HG03095 (cell line): ENCODE data around the gene PCSK4.

Source experiments
- ATAC-seq: cut with Tn5 transposase; IDR thresholded peaks from one replicate; pipeline ENCODE4 v1.9.1; 2021; ENCODE audit warnings: moderate library complexity; ENCODE audit not compliant: unreplicated experiment

PCSK4 gene

DNA sequence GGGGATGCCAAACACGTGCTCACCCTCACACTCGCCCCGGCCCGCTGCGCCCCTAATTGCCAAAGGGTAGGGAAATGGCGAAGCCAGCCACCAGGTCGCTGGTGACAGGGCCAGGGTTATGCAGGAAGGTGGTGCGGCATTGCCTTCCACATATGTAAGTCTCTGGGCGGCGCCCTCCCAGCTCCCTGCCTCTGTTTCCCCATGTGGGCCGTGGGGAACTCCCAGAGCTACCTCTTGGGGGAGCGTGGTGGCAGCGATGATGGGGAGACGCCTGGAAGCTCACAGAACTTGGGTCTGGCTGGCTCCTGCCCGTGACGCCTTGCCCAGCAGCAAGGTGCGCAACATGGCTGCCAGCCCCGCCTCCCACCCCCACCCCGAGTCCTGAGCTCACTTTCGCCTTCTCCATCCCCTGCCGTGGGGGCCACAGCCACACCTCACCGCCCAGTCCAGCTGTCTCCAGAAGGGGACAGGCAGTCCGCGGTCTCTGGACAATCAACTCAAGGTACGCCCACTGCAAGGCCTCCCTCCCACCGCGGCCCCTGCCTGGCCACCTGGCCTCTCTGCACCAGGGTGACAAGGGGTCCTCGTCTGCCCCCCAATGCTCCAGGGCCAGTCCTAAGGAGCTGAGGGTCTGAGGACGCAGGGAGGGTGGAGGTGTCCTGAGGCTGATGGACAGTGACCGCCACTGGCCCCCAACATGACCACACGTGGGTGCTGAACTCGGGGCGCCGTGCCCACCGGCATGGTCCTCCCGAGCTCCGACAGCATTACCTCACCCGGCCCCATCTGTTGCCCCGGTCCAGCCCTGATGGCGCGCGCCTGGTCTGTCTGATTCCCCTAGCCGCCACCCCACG is 17.7 kb downstream of the PCSK4 start:
- ATAC-seq = no peak

DNA sequence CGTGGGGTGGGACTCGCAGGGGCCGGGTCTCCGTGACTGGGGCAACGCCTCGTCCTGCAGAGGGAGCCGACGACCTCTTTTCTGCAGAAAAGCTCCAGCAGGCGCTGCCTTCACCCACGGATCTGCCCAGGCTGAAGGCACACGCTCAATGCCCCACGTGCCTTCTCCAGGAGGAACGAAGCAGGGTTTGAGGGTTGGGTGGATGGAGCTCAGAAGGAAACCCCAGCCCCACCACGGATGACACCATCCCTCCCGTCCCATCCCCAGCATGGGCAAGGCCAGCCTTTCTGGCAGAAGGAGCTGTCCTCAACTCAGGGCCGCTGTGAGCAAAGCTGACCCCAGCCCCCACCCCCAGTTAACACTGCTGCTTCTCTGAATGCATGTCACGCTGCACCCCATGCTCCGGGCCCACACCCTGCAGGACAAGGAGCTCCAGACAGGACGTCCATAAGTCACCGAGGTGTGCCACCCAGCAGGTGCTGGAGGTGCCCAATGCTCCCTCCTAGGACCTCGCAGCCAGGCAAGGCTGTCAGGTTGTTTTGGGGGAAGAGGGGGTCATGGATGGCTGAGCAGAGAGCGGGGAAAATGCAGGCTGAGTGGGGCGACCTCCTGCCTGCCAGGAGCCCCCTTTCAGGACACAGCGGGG is 18.5 kb downstream of the PCSK4 start:
- no peak for ATAC-seq

DNA sequence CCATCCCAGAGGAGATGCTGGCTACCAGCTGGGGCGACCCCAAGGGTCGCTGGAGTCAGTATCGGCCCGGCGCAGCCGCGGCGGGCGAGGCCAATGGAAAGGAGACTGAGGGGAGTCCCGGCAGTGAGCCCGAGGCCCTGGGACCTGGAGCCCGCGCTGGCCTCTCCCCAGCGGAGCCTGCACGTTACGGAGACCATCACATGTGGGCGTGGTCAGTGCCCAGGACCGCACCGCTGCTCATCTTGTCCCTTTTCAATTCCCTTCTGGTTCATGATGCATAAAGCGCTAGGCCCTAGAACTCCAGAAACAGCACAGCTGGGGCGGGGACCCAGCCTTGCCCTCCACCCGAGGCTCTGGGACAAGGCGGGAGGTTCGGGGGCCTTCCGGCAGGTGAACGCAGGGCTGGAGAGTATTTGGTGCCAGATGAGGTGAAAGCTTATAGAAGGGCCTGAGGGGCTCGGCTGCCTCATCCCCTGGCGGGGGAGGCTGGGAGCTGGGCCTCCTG is 19.1 kb downstream of the PCSK4 start:
- no peak for ATAC-seq

DNA sequence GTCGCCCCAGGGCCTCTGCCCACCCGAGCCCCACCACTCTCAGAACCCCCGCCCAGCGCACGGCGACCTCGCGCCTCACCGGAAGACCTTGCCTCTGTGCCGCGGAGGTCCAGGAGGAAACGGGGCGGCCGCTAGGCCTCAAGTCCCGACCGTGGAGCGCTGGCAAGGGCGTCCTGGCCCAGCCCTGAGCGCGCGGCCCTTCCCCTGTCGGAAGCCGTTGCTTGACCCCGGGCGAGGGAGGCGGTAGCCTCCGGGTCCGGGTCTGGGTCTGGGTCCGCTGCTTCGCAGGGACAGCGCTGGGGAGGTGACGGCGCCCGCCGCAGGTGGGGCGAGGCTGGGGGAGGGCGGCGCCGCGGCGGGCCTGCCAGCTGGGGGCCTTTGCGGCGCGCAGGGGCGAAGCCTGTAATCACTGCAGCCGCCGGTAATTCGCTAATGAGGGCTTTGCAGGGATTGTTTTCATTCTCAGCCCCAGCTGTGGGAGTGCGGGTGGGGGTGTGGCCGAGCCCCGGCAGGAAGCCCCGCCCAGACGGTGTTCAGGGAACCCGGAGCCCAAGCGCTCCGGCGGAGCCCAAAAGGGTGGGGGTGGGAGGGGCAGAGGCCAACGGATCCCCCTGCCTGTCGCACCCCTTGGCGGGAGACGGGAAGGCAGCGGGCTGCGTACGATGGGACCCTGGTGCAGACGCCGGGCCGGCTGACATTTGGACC is 19.7 kb downstream of the PCSK4 start:
- ATAC-seq = no peak

DNA sequence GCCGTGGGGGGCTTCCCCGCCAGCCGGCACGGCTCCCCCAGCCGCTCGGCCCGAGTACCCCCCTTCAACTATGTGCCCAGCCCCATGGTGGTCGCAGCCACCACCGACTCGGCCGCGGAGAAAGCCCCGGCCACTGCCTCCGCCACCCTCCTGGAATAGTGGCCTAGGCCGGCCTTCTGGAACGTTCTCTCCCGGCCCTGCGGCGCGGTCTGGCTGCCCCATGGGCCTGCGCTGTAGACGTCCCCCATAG is 20.2 kb downstream of the PCSK4 start:
- ATAC-seq = no peak

DNA sequence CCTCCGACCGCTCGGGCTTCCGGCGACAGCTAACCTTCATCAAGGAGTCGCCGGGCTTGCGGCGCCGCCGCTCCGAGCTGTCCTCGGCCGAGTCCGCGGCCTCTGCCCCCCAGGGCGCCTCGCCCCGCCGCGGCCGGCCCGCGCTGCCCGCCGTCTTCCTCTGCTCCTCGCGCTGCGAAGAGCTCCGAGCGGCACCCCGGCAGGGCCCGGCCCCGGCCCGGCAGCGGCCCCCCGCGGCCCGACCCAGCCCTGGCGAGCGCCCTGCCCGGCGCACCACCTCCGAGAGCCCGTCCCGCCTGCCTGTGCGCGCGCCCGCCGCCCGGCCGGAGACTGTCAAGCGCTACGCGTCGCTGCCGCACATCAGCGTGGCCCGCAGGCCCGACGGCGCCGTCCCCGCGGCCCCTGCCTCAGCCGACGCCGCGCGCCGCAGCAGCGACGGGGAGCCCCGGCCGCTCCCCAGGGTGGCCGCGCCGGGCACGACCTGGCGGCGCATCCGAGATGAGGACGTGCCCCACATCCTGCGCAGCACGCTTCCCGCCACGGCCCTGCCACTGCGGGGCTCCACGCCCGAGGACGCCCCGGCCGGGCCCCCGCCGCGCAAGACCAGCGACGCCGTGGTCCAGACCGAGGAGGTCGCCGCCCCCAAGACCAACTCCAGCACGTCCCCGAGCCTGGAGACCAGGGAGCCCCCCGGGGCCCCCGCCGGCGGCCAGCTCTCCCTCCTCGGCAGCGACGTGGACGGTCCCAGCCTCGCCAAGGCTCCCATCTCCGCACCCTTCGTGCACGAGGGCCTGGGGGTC is 20.7 kb downstream of the PCSK4 start:
- no peak for ATAC-seq

DNA sequence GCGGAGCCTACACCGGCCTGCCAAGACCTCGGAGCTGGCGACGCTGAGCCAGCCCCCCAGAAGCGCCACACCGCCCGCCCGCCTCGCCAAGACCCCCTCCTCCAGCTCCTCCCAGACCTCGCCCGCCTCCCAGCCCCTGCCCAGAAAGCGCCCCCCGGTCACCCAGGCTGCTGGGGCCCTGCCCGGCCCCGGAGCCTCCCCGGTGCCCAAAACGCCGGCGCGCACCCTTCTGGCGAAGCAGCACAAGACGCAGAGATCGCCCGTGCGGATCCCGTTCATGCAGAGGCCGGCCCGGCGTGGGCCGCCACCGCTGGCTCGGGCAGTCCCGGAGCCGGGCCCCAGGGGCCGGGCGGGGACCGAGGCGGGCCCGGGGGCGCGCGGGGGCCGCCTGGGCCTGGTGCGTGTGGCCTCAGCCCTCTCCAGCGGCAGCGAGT is 21.3 kb downstream of the PCSK4 start:
- ATAC-seq = no peak

DNA sequence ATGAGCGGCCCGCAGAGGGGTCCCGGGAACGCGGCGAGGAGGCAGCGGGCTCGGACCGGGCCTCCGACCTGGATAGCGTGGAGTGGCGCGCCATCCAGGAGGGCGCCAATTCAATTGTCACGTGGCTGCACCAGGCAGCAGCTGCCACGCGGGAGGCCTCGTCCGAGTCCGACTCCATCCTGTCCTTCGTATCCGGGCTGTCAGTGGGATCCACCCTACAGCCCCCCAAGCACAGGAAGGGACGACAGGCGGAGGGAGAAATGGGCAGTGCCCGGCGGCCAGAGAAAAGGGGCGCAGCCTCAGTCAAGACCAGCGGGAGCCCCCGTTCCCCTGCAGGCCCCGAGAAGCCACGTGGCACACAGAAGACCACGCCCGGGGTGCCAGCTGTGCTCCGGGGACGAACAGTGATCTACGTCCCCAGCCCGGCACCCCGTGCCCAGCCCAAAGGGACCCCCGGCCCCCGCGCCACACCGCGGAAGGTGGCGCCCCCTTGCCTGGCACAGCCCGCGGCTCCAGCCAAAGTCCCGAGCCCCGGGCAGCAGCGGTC is 21.8 kb downstream of the PCSK4 start:
- no peak for ATAC-seq

DNA sequence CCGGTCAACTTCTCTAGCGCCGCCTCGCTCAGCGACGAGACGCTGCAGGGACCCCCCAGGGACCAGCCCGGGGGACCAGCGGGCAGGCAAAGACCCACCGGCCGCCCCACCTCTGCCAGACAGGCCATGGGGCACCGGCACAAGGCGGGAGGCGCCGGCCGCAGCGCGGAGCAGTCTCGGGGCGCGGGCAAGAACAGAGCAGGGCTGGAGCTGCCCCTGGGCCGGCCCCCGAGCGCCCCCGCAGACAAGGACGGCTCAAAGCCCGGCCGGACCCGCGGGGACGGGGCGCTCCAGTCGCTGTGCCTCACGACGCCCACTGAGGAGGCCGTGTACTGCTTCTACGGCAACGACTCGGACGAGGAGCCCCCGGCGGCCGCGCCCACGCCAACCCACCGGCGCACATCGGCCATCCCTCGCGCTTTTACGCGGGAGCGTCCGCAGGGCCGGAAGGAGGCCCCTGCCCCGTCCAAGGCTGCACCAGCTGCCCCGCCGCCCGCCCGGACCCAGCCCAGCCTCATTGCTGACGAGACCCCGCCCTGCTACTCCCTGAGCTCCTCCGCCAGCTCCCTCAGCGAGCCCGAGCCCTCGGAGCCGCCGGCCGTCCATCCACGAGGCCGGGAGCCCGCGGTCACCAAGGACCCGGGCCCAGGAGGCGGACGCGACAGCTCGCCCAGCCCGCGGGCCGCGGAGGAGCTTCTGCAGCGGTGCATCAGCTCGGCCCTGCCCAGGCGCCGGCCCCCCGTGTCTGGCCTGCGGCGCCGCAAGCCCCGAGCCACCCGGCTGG is 22.5 kb downstream of the PCSK4 start:
- ATAC-seq = no peak

DNA sequence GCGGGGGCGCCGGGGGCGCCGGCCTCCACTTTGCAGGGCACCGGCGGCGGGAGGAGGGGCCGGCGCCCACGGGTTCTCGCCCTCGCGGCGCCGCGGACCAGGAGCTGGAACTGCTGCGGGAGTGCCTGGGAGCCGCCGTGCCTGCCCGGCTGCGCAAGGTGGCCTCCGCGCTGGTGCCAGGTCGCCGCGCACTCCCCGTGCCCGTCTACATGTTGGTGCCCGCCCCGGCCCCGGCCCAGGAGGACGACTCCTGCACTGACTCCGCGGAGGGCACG is 23.0 kb downstream of the PCSK4 start:
- ATAC-seq = no peak

DNA sequence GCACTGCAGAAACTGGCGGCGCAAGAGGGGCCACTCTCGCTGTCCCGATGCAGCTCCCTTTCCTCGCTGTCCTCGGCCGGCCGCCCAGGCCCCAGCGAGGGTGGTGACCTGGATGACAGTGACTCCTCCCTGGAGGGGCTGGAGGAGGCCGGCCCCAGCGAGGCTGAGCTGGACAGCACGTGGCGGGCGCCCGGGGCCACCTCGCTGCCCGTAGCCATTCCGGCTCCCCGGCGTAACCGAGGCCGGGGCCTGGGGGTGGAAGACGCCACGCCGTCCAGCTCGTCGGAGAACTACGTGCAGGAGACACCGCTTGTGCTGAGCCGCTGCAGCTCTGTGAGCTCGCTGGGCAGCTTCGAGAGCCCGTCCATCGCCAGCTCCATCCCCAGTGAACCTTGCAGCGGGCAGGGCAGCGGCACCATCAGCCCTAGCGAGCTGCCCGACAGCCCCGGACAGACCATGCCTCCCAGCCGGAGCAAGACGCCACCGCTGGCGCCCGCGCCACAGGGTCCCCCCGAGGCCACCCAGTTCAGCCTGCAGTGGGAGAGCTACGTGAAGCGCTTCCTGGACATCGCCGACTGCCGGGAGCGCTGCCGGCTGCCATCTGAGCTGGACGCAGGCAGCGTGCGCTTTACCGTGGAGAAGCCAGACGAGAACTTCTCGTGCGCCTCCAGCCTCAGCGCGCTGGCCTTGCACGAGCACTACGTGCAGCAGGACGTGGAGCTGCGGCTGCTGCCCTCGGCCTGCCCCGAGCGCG is 23.5 kb downstream of the PCSK4 start:
- no peak for ATAC-seq

DNA sequence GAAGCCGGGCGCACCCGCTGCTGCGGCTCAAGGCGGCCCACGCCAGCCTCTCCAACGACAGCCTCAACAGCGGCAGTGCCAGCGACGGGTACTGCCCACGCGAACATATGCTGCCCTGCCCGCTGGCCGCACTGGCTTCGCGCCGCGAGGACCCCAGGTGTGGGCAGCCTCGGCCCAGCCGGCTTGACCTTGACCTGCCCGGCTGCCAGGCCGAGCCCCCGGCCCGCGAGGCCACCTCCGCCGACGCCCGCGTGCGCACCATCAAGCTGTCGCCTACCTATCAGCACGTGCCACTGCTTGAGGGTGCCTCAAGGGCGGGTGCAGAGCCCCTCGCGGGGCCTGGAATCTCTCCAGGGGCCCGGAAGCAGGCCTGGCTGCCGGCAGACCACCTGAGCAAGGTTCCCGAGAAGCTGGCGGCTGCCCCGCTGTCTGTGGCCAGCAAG is 24.1 kb downstream of the PCSK4 start:
- no peak for ATAC-seq

DNA sequence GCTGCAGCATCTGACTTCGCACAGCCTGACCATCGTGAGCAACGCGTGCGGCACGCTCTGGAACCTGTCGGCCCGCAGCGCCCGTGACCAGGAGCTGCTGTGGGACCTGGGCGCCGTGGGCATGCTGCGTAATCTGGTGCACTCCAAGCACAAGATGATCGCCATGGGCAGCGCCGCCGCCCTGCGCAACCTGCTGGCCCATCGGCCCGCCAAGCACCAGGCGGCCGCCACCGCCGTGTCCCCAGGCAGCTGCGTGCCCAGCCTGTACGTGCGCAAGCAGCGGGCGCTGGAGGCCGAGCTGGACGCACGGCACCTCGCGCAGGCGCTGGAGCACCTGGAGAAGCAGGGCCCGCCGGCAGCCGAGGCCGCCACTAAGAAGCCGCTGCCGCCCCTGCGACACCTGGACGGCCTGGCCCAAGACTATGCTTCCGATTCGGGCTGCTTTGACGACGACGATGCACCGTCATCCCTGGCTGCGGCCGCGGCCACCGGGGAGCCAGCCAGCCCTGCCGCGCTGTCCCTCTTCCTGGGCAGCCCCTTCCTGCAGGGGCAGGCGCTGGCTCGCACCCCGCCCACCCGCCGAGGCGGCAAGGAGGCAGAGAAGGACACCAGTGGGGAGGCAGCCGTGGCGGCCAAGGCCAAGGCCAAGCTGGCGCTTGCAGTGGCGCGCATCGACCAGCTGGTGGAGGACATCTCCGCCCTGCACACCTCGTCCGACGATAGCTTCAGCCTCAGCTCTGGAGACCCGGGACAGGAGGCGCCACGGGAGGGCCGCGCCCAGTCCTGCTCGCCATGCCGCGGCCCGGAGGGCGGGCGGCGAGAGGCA is 24.7 kb downstream of the PCSK4 start:
- ATAC-seq = no peak

DNA sequence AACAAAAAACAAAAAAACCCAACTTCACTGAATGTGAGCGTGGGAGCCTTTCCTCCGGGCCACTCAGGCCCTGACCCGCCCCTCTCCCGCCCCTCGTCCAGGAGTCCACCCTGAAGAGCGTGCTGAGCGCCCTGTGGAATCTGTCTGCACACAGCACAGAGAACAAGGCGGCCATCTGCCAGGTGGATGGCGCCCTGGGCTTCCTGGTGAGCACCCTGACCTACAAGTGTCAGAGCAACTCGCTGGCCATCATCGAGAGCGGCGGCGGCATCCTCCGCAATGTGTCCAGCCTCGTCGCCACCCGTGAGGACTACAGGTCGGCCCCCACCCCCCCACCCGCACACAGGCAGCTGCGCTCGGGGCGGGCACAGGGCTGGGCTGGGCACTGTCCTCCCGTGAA is 28.3 kb downstream of the PCSK4 start:
- no peak for ATAC-seq

DNA sequence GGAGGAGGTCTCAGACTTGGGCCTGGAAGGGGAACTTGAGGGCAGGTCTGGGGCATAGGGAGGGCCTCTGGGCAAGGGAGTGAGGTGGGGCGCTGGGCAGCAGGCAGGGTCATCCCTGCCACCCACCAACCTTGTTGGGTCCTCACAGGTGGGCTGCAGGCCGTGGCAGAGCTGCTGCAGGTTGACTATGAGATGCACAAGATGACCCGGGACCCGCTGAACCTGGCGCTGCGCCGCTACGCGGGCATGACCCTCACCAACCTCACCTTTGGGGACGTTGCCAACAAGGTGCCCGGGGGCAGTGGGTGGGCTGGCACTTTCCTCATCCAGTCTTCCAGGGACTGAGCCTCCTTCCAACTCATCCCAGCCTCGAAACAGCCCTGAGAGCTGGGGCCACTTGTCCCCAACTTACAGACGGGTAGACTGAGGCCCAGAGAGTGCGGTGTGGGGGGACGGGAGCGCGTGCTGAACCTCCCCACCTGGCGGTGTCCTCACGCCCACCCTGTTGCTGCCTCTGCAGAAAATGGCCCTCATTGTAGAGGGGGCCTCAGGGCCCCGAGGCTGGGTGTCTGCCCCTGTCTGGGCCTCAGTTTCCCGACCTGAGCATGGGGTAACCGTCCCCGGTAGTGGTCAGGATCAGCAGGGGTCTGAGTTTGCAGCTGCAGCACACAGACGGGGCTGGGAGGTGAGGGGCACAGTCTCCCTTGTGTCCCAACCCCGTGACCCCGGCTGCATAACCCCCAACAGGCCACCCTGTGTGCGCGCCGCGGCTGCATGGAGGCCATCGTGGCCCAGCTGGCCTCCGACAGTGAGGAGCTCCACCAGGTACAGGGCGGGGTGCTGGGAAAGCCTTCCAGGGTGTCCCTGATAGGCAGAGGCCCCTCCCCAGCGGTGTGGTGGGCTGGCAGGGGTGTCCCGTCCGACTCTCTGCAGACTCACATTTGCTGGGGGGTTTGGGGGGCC is 29.8 kb downstream of the PCSK4 start:
- no peak for ATAC-seq

DNA sequence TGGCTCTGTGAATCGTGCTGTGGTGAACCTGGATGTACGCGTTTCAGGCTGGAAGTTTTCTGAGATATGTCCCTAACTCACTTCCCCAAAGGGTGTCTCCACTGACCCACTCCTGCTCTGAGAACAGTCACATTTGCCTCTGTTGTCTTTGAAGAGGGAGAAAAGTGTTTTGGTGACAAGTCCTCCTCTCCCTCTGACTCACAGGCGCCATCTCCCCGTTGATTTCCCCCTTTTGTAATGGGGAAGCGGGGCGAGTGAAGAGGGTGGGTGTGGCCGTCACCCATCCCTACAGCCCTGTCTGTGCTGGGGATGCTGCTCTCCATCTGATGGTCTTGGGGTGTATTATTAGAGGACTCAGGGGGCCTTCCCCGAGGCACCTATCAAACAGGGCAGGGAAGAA is 30.7 kb downstream of the PCSK4 start:
- ATAC-seq = no peak

DNA sequence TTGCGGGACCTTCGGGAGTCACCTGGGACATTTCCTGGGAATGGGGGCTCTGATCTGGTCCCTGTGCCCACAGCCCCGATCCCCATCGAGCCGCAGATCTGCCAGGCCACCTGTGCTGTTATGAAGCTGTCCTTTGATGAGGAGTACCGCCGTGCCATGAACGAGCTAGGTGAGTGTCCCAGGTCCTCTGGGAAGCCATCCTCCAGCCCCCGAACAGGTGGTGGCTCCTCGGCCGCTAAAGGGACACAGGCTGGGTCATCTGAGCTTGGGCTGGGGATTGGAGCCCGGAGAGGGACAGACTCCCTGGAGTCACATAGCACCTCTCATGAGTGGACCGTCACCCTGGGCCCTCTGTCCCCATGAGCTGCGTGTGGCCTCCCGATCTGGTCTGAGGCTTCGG is 32.3 kb downstream of the PCSK4 start:
- ATAC-seq = no peak
